Body of pancreas (tissue), 4 donors: ENCODE results near the gene AGBL3.

Experiments used
- CTCF ChIP-seq, 7 experiments: fragments of 450-650 bp in 4 of 7; fragments of 200-600 bp in 3 of 7; sonication (generic) in 3 of 7; IDR thresholded peaks; one replicate each; pipeline ENCODE4 v1.5.1; 2016 to 2019; ENCODE audit warnings: antibody characterized with exemption in 7 of 7
- POLR2A ChIP-seq, 3 donors: fragments of 450-650 bp; IDR thresholded peaks; one replicate each; pipeline ENCODE4 v1.6.1; 2016; ENCODE audit warnings: antibody characterized with exemption in 3 of 3, mild to moderate bottlenecking in 2 of 3

GRCh38 chr7:135177028-135177696, 190.9 kb downstream of the AGBL3 start:
- TF ChIP-seq CTCF (IDR thresholded peaks at IDR 0.05) (no peak), POLR2A (IDR thresholded peaks at IDR 0.05) (no peak)
